Uterus (tissue), 2 donors: ENCODE results near the gene PARD6B.

Source experiments
- CTCF ChIP-seq, 4 experiments: fragments of 200-600 bp in 2 of 4; fragments of 450-650 bp in 2 of 4; sonication (generic) in 2 of 4; IDR thresholded peaks; one replicate each; pipeline ENCODE4 v1.5.1; 2016 to 2019; ENCODE audit warnings: antibody characterized with exemption in 4 of 4, mild to moderate bottlenecking in 2 of 4, moderate library complexity in 1 of 4
- POLR2A ChIP-seq, 2 donors: fragments of 450-650 bp; IDR thresholded peaks; one replicate each; pipeline ENCODE4 v1.6.1; 2016; ENCODE audit warnings: antibody characterized with exemption in 2 of 2, mild to moderate bottlenecking in 1 of 2, moderate library complexity in 1 of 2

- no peak for TF ChIP-seq CTCF (IDR thresholded peaks at IDR 0.05)
- TF ChIP-seq POLR2A (IDR thresholded peaks at IDR 0.05), result no peak
These were observed 53.1 kb downstream of the PARD6B start for GRCh38 chr20:50784464-50784863.
